A375 (cell line): ENCODE data around the gene F11R. TPM values are rescaled to one million over a fixed set of nuclear protein-coding genes. Genes with fewer than 3 reads are reported as not detected.

ENCODE experiments used
- small RNA-seq: library from RNA; depleted of rRNA; stranded (forward); fragments of <200 nt; gene quantifications from one replicate; pipeline ENCODE3, GENCODE V24; 2014
- total RNA-seq: library from RNA; depleted of rRNA; stranded (reverse); fragments of >200 nt; shearing (Covaris generic); gene quantifications from 2 replicates; pipeline ENCODE4 v1.2.3, GENCODE V29; 2014; rRNA removed

The F11R gene
- total RNA-seq = 4.0 and 5.7 TPM in 2 replicates

GRCh38 chr1:161020509-161021164 is at the start of gene F11R:
Gene F11R, minus strand, starts transcription at chr1:161021152. Its CDS starts 79 bp downstream, at chr1:161021073.

GRCh38 chr1:161069731-161070270 is 48.8 kb upstream of the F11R start, which contains the start of gene ARHGAP30:
Gene ARHGAP30, minus strand, starts transcription at chr1:161069891. Its CDS starts 267 bp downstream, at chr1:161069624.

GRCh38 chr1:161045736-161046604 is 25.0 kb upstream of the F11R start, which contains the start of gene USF1:
Gene USF1, minus strand, starts transcription at chr1:161045977. Its CDS starts 2,702 bp downstream, at chr1:161043275.

GRCh38 chr1:161038523-161039153 is 17.7 kb upstream of the F11R start, which contains the start of gene TSTD1:
Gene TSTD1, minus strand, starts transcription at chr1:161038964. Its CDS starts 75 bp downstream, at chr1:161038889.

GRCh38 chr1:160954158-160955104 is 66.5 kb downstream of the F11R start, which contains the start of gene ITLN2:
Gene ITLN2, minus strand, starts transcription at chr1:160954809. Its CDS starts 68 bp downstream, at chr1:160954741.

Small RNAs within 50 kb of the gene (small RNA-seq; reads per million reads assigned to genes)
- not detected for gene AL591806.2

Other genes starting within 250 kb of the F11R start
- not detected in 2 replicates for gene LY9, start 225.0 kb downstream of the F11R start, total RNA-seq
- not detected in 2 replicates for gene CD244, start 158.3 kb downstream of the F11R start, total RNA-seq
- gene ITLN1, start 136.0 kb downstream of the F11R start, total RNA-seq = not detected in 2 replicates
- 0.15 TPM in 1 of 2 replicates, not detected in the other for gene ITLN2, start 66.3 kb downstream of the F11R start, total RNA-seq
- gene TSTD1, start 17.8 kb upstream of the F11R start, total RNA-seq = 0.83 TPM in 1 of 2 replicates, not detected in the other
- 80.3 and 97.9 TPM in 2 replicates for gene USF1, start 24.8 kb upstream of the F11R start, total RNA-seq
- gene ARHGAP30, start 48.7 kb upstream of the F11R start, total RNA-seq = 1.1 and 2.7 TPM in 2 replicates
- gene NECTIN4, start 68.4 kb upstream of the F11R start, total RNA-seq = 0.27 and 1.2 TPM in 2 replicates
- not detected in 2 replicates for gene KLHDC9, start 77.2 kb upstream of the F11R start, total RNA-seq
- 405 and 434 TPM in 2 replicates for gene PFDN2, start 96.9 kb upstream of the F11R start, total RNA-seq
- 35.0 and 38.6 TPM in 2 replicates for gene NIT1, start 97.0 kb upstream of the F11R start, total RNA-seq
- 39.8 and 45.0 TPM in 2 replicates for gene DEDD, start 111.5 kb upstream of the F11R start, total RNA-seq
- gene UFC1, start 132.8 kb upstream of the F11R start, total RNA-seq = 149 and 159 TPM in 2 replicates
- gene USP21, start 138.3 kb upstream of the F11R start, total RNA-seq = 12.2 and 17.1 TPM in 2 replicates
- 29.7 and 37.1 TPM in 2 replicates for gene PPOX, start 145.3 kb upstream of the F11R start, total RNA-seq
- 55.0 and 56.1 TPM in 2 replicates for gene B4GALT3, start 156.4 kb upstream of the F11R start, total RNA-seq
- gene ADAMTS4, start 177.9 kb upstream of the F11R start, total RNA-seq = 0.15 and 0.50 TPM in 2 replicates
- 304 and 309 TPM in 2 replicates for gene NDUFS2, start 181.2 kb upstream of the F11R start, total RNA-seq
- gene FCER1G, start 194.1 kb upstream of the F11R start, total RNA-seq = not detected in 2 replicates
- gene APOA2, start 202.5 kb upstream of the F11R start, total RNA-seq = not detected in 2 replicates
- 11.1 and 12.2 TPM in 2 replicates for gene TOMM40L, start 204.9 kb upstream of the F11R start, total RNA-seq
- gene NR1I3, start 217.1 kb upstream of the F11R start, total RNA-seq = not detected in 2 replicates
- gene PCP4L1, start 237.6 kb upstream of the F11R start, total RNA-seq = not detected in 2 replicates